PFSK-1 (cell line): ENCODE results near the gene KCTD16.

Experiments used
- POLR2AphosphoS5 ChIP-seq: IDR thresholded peaks from 2 replicates; pipeline ENCODE4 v1.6.1; 2012; ENCODE audit warnings: low read depth, mild to moderate bottlenecking, control low read depth, low read length, moderate library complexity
- SIN3A ChIP-seq: IDR thresholded peaks from 2 replicates; pipeline ENCODE4 v1.6.1; 2012; ENCODE audit warnings: mild to moderate bottlenecking, low read length, moderate library complexity, borderline replicate concordance; ENCODE audit not compliant: insufficient read depth
- TAF1 ChIP-seq: IDR thresholded peaks from 2 replicates; pipeline ENCODE4 v1.6.1; 2012; ENCODE audit warnings: low read length, control low read depth, borderline replicate concordance; ENCODE audit not compliant: insufficient read depth
- TF ChIP-seq, protein P1 (sequence below), 2 experiments: IDR thresholded peaks; 2 replicates each; pipeline versions ENCODE4 v1.6.1 to v1.8.0; 2011 to 2012; ENCODE audit warnings: low read depth in 2 of 2, low read length in 2 of 2, control low read depth in 1 of 2, inconsistent platforms in 1 of 2, mild to moderate bottlenecking in 1 of 2, moderate library complexity in 1 of 2; ENCODE audit not compliant: insufficient read depth in 1 of 2

GRCh38 chr5:144276034-144276822 lies 105.6 kb downstream of the KCTD16 start:
- TF ChIP-seq, protein P1, sequence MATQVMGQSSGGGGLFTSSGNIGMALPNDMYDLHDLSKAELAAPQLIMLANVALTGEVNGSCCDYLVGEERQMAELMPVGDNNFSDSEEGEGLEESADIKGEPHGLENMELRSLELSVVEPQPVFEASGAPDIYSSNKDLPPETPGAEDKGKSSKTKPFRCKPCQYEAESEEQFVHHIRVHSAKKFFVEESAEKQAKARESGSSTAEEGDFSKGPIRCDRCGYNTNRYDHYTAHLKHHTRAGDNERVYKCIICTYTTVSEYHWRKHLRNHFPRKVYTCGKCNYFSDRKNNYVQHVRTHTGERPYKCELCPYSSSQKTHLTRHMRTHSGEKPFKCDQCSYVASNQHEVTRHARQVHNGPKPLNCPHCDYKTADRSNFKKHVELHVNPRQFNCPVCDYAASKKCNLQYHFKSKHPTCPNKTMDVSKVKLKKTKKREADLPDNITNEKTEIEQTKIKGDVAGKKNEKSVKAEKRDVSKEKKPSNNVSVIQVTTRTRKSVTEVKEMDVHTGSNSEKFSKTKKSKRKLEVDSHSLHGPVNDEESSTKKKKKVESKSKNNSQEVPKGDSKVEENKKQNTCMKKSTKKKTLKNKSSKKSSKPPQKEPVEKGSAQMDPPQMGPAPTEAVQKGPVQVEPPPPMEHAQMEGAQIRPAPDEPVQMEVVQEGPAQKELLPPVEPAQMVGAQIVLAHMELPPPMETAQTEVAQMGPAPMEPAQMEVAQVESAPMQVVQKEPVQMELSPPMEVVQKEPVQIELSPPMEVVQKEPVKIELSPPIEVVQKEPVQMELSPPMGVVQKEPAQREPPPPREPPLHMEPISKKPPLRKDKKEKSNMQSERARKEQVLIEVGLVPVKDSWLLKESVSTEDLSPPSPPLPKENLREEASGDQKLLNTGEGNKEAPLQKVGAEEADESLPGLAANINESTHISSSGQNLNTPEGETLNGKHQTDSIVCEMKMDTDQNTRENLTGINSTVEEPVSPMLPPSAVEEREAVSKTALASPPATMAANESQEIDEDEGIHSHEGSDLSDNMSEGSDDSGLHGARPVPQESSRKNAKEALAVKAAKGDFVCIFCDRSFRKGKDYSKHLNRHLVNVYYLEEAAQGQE (IDR thresholded peaks at IDR 0.05; ENCODE audit: insufficient read depth in 1 of 2, low read depth in 2 of 2, low read length in 2 of 2): no peak
- no peak for TF ChIP-seq POLR2AphosphoS5
- TF ChIP-seq TAF1: no peak
- no peak for TF ChIP-seq SIN3A
